HG02623 (cell line): ENCODE data around the gene INHBB.
"Not testable (repeated sequence)": the region's sequence is repeated elsewhere in the genome, so short reads cannot be mapped to it uniquely, and the experiment has no call there.

Source experiments
- ATAC-seq: cut with Tn5 transposase; IDR thresholded peaks from one replicate; pipeline ENCODE4 v1.9.1; 2021; ENCODE audit warnings: moderate library complexity; ENCODE audit not compliant: unreplicated experiment

The INHBB gene

DNA sequence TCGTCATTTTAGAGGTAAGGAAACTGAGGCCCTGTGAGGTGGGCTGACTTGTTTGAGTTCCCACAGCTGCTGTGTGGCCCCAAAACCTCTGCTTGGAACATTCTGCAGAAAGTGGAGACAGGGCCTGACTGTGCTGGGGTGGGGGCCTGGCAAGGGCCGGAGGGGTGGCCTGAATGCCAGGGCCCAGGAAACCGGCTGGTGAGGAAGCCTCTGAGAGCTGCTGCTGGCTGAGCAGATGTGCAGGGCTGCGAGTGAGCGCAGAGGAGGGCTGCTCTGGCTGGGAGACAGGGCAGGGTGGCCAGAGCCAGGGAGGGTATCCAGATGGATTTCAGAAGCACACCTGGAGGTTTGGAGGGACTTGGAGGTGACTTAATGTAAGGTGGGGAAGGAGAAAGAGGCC lies 29.9 kb upstream of the INHBB start:
- no peak for ATAC-seq

- no peak for ATAC-seq
These were observed 29.3 kb upstream of the INHBB start for GRCh38 chr2:120316528-120317179.

DNA sequence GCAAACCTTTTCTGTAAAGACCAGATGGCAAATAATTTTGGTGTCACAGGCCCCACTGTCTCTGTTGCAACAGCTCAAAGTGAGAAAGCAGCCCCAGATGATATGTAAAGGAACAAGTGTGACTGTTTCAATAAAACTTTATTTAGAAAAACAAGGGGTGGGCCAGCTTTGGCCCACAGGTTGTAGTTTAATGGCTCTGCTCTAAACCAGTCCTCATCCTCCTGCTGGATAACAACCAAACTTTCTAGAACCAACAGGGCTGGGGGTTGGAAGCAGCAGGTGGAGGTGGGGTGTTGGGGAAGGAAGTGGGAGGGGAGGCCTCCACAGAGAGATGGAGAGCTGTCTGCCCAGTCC lies 28.8 kb upstream of the INHBB start:
- ATAC-seq, result no peak

GRCh38 chr2:120317916-120318315 lies 28.0 kb upstream of the INHBB start:
- no peak for ATAC-seq

DNA sequence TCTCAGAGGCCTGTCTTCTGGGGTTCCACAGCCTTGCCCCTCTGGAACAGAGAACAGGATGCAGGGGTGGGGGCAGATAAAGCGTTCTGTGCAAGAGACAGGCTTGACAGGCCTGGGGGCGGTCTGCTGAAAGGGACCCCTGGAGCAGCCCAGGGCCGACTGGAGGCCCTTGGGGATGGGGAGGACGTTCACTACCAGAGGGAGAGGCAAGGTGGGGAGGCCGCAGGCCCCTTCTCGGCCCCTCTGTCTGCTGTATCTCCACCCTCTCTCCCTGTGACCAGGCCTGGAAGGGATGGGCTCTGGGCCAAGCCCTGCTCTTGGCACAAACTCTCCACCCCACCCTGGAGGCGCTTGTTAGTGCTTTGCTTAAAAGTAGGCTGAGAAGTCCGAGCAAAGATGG lies 27.3 kb upstream of the INHBB start:
- no peak for ATAC-seq

GRCh38 chr2:120319123-120319522 lies 26.8 kb upstream of the INHBB start:
- ATAC-seq, result no peak

GRCh38 chr2:120319686-120320317 lies 26.1 kb upstream of the INHBB start:
- ATAC-seq, result no peak

GRCh38 chr2:120320318-120320851 lies 25.6 kb upstream of the INHBB start:
- ATAC-seq, result no peak

DNA sequence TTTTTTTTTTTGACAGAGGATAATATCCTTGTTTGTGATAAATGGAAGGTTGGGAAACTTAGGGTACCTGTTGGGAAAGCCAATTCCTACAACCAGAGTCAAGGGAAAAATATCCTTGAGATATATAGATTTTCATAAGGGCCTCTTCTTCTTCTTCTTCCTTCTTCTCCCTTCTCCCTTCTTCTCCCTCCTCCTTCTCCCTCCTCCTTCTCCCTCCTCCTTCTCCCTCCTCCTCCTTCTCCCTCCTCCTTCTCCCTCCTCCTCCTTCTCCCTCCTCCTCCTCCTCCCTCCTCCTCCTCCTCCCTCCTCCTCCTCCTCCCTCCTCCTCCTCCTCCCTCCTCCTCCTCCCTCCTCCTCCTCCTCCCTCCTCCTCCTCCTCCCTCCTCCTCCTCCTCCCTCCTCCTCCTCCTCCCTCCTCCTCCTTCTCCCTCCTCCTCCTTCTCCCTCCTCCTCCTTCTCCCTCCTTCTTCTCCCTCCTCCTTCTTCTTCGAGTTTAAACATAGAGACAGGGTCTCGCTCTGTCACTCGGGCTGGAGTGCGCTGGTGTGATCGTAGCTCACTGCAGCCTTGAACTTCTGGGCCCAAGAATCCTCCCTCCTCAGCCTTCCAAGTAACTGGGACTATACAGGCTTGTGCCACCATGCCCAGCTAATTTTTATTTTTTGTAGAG lies 24.9 kb upstream of the INHBB start:
- ATAC-seq, result not testable (repeated sequence)

DNA sequence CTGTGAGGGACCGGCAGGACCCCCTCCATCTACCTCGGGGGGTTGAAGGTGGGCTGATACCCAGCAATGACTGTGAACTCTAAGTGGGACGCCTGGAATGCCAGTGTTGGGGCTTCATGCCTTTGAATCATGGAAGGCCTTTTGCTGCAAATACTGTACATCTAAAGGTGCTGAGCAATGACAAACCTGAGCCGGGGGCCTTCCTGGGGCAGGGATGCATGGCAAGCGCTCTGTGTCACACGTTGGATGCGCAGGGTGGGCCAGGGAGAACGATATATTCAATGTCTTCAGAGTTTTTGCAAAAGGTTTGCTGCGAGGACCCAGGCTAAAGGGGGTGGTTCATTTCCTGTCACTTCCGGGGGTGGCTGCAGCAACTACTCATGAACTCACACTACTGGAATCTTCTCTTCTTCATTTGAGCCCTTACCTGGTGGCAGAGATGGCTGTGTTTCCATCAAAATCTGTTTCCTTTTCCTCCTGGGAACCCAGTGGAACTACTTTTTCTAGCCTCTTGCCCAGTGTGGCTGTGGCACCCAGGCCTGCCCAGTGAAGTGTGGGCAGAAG lies 24.1 kb upstream of the INHBB start:
- no peak for ATAC-seq

- ATAC-seq, result no peak
These were observed 23.6 kb upstream of the INHBB start for GRCh38 chr2:120322329-120322728.

DNA sequence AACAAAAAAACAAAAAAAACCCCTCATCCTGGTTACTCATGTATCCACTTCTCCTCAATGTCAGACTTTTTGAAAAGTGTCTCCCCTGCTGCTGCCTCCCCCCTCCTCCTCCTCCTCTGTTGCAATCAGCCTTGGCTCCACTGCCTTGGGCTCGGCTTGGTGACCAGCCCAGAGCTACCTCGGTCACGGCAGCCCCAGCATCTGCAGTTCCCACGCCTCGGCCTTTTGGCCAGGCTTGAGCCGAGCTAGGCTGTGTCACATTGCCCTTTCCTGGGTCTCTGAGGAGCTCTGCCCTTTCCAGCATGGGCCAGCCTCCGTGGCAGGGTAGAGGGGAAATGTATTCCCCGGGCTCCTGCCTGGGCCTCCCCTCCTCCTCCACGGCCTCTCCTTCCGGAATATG lies 22.7 kb upstream of the INHBB start:
- no peak for ATAC-seq

DNA sequence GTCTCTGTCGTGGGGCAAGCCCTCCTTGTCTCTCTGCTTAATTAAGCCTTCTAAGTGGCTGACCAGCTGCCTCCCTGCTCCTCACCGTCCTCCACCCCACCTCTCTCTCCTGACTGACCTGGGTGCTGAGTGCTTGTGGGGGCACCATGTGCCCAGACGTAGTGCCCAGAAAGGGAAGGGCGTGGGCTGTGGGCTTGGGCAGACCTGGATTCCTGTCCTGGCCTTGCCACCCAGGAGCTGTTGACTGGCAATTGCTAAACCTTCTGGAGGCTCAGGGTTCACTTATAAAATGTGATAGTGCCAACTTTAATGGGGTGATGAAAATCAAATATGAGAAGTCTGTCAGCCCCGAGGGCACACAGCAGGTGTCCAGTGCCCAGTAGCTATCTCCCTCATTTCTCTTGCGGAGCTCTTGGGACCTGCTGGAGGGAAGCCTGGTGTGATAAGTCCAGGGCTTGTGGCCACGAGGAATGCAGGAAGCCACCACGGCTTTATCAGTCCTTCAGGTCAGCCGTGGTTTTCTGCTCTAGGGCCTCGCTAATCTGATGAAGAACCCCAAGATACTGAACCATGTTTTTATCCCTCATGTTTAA lies 22.0 kb upstream of the INHBB start:
- ATAC-seq, result no peak

DNA sequence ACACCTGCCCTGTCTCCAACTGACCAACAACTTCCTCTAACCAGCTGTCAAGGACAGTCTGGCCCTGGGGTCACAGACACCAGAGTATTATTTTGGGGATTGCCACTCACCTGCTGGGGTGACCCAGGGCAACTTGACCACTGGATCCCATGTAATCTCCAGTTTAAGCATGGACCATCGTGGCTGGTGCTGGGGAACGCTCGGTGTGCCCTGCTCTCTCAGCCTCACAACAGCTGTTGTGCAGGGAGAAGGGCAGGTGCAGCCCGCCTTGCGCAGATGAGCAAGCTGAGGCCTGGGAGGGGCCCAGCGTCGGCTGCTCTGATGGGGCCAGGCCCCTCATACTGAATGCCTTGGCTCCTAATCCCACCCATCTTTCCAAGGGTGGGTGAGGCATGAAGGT lies 21.0 kb upstream of the INHBB start:
- ATAC-seq, result no peak

GRCh38 chr2:120326066-120326465 lies 19.9 kb upstream of the INHBB start:
- ATAC-seq, result no peak

- ATAC-seq, result no peak
These were observed 14.8 kb upstream of the INHBB start for GRCh38 chr2:120330946-120331822.

DNA sequence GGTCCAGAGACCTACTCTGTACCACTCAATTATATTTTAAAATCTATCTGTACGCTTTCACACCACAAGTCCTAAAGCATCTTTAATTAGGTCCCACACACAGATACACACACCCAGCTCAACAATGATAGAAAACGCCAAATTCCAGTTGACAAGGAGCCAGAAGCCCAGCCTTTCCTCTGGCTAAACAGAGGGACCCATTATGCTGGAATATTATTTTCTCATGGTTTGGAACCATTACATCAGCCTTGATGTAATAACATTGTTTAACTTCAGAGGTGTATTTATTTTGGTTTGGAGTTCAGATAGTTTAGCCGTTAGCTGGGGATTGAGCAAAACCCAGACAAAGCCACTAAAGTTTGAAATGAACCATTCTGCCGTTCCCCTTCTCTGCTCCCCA lies 14.0 kb upstream of the INHBB start:
- no peak for ATAC-seq

DNA sequence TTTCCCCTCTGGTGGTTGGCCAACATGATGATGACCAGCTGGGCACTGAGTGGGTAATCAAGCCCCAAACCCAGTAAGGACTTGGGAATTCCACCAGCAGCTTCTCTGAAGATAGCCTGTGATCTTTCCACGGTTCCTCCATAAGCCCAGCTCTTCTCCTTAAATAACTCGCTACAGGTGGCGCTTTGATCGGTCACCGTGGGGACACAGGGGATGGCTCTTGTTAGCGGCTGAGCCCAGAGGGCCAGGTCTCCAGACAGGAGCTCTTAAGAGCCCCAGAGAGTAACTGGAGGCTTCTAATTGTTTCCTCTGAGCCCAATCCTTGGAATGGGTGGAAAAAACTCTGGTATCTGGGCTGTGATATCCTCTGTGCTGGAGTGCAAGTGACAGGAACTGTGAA lies 13.6 kb upstream of the INHBB start:
- no peak for ATAC-seq

GRCh38 chr2:120334068-120334467 lies 11.9 kb upstream of the INHBB start:
- ATAC-seq, result no peak

- ATAC-seq, result no peak
These were observed 9.2 kb upstream of the INHBB start for GRCh38 chr2:120336749-120337148.

DNA sequence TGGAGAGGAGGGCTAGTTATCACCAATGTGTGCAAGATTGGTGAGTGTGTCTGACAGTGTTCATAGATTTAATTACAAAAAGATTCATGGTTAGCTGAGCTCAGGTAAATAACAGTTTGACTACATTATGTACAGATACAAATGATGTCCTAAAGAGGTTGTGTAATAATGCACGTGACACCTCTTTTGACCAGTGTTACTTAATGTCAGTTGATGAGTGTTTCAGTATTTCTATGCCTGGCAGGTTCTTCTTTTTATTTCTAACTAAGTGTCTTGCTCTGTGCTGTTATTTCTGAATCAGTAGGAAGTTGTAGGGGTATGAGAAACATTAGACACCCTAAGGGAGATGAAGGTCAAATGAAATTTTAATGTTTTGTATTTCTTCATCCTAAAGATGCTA lies 7.9 kb upstream of the INHBB start:
- ATAC-seq, result no peak
